ENCODE data around the gene LMBR1L. TPM values are rescaled to one million over a fixed set of nuclear protein-coding genes. Genes with fewer than 3 reads are reported as not detected.
A peak's percentile ranks its signal among the peaks of the same experiment; 100 is the strongest.

Gene LMBR1L
- total and polyA plus RNA-seq, 2 of the 13 experiments (the other 11 are each of a cell fraction or from before 2014, with no cell fraction given), result 12.2 to 65.9 TPM

GRCh38 chr12:49130151-49131050 is 19.8 kb upstream of the LMBR1L start (continued):
- TF ChIP-seq PBX3 (CRISPR knock-in tag; IDR thresholded peaks at IDR 0.05; ENCODE audit: borderline replicate concordance) (no peak; the same call in 1 of the 2 replicates), RFXAP (CRISPR knock-in tag; IDR thresholded peaks at IDR 0.05; ENCODE audit: borderline replicate concordance) (peak; percentile 44), ZNF546 (CRISPR knock-in tag; conservative IDR thresholded peaks at IDR 0.05) (peak; percentile 89), ZNF776 (CRISPR knock-in tag; IDR thresholded peaks at IDR 0.05) (peak; percentile 72), ZSCAN22 (CRISPR knock-in tag; IDR thresholded peaks at IDR 0.05) (no peak), ZNF563 (CRISPR knock-in tag; IDR thresholded peaks at IDR 0.05) (peak; percentile 77), REL (CRISPR knock-in tag; conservative IDR thresholded peaks at IDR 0.05) (peak; percentile 97), AHR (CRISPR knock-in tag; IDR thresholded peaks at IDR 0.05) (no peak; the same call in 1 of the 2 replicates), CCAR2 (optimal IDR thresholded peaks at IDR 0.05; ENCODE audit: low read depth, low read length) (no peak), ATF4 (CRISPR knock-in tag; IDR thresholded peaks at IDR 0.05) (peak in 1 of 2 experiments; percentile 28; a peak in 2 of 4 replicates), SOX13 (IDR thresholded peaks at IDR 0.05) (no peak), SOX13 (CRISPR knock-in tag; conservative IDR thresholded peaks at IDR 0.05 in 1 of 2, IDR thresholded peaks at IDR 0.05 in 1 of 2) (peak in 1 of 2 experiments; percentile 47; a peak in 2 of 4 replicates), RORA (CRISPR knock-in tag; IDR thresholded peaks at IDR 0.05) (no peak), NPAS2 (CRISPR knock-in tag; IDR thresholded peaks at IDR 0.05; ENCODE audit: borderline replicate concordance) (no peak), ZNF703 (CRISPR knock-in tag; IDR thresholded peaks at IDR 0.05; ENCODE audit: borderline replicate concordance) (peak; percentile 74), KIAA2018 (CRISPR knock-in tag; IDR thresholded peaks at IDR 0.05; ENCODE audit: borderline replicate concordance) (peak; percentile 75; the same call in 1 of the 2 replicates), KDM5A (IDR thresholded peaks at IDR 0.05; ENCODE audit: borderline replicate concordance, low read length) (peak; percentile 69; the same call in 1 of the 2 replicates), ZBTB3 (CRISPR knock-in tag; IDR thresholded peaks at IDR 0.05; ENCODE audit: borderline replicate concordance, low read depth) (no peak)
